Measurements from ENCODE around the gene FAM131C.

Gene FAM131C

GRCh38 chr1:16017461-16018303 lies 55.8 kb downstream of the FAM131C start, which contains the start of gene HSPB7:
Gene HSPB7, minus strand, starts transcription at chr1:16018043. Its CDS starts 80 bp downstream, at chr1:16017963.
- H2AFZ ChIP-seq (ENCODE audit: low read depth, low read length, severe bottlenecking): no peak within 1 kb of the TSS
- H3F3A ChIP-seq (ENCODE audit: insufficient read depth): no peaks in the 10 kb centered on the region

GRCh38 chr1:16017076-16017460 lies 56.4 kb downstream of the FAM131C start:
- Histone ChIP-seq H4K20me1 (ENCODE audit: low read depth, low read length) (no peaks in the 10 kb centered on the region), H3K9me2 (replicated peaks; ENCODE audit: insufficient read depth, low read length) (no peaks in the 10 kb centered on the region), H3K9ac (ENCODE audit: low read length) (no peak overlapping the region), H3K36me3 (ENCODE audit: low read length) (no peaks in the 10 kb centered on the region), H3K27me3 (ENCODE audit: low read length) (no peaks in the 10 kb centered on the region), H3K27ac (ENCODE audit: low read depth, low read length) (no peak overlapping the region), H3K4me3 (ENCODE audit: insufficient read depth, low read length, poor library complexity, severe bottlenecking) (no peak overlapping the region), H2AFZ (ENCODE audit: low read depth, low read length, severe bottlenecking) (no peak overlapping the region), H3F3A (ENCODE audit: insufficient read depth) (no peaks in the 10 kb centered on the region), H3K79me2 (ENCODE audit: insufficient read depth, low read length) (no peaks in the 10 kb centered on the region), H3K9me3 (ENCODE audit: insufficient read depth, low read length) (no peaks in the 10 kb centered on the region), H3K4me2 (ENCODE audit: low read depth, low read length, poor library complexity, severe bottlenecking) (no peak overlapping the region)
- no peak for TF ChIP-seq EZH2phosphoT487 (conservative IDR thresholded peaks at IDR 0.05; ENCODE audit: low read length)
- no peak for TF ChIP-seq CTCF (IDR thresholded peaks at IDR 0.05; ENCODE audit: insufficient read depth, low read length, poor library complexity, severe bottlenecking)

More at GRCh38 chr1:16017461-16018303, 55.8 kb downstream of the FAM131C start, which contains the start of gene HSPB7:
- Histone ChIP-seq H4K20me1 (ENCODE audit: low read depth, low read length) (no peaks in the 10 kb centered on the region), H3K9ac (ENCODE audit: low read length) (no peak within 1 kb of the TSS), H3K79me2 (ENCODE audit: insufficient read depth, low read length) (no peaks in the 10 kb centered on the region), H3K36me3 (ENCODE audit: low read length) (no peaks in the 10 kb centered on the region), H3K27me3 (ENCODE audit: low read length) (no peaks in the 10 kb centered on the region), H3K4me2 (ENCODE audit: low read depth, low read length, poor library complexity, severe bottlenecking) (no peak within 1 kb of the TSS), H3K27ac (ENCODE audit: low read depth, low read length) (no peak within 1 kb of the TSS), H3K9me3 (ENCODE audit: insufficient read depth, low read length) (no peaks in the 10 kb centered on the region), H3K4me3 (ENCODE audit: insufficient read depth, low read length, poor library complexity, severe bottlenecking) (no peak within 1 kb of the TSS), H3K9me2 (replicated peaks; ENCODE audit: insufficient read depth, low read length) (no peaks in the 10 kb centered on the region)
- no peak for TF ChIP-seq CTCF (IDR thresholded peaks at IDR 0.05; ENCODE audit: insufficient read depth, low read length, poor library complexity, severe bottlenecking)
- TF ChIP-seq EZH2phosphoT487 (conservative IDR thresholded peaks at IDR 0.05; ENCODE audit: low read length): no peak

- no peak overlapping the region for H3K9ac ChIP-seq (ENCODE audit: low read length)
- no peak overlapping the region for H2AFZ ChIP-seq (ENCODE audit: low read depth, low read length, severe bottlenecking)
- H3K9me3 ChIP-seq (ENCODE audit: insufficient read depth, low read length): no peaks in the 10 kb centered on the region
- H3K36me3 ChIP-seq (ENCODE audit: low read length): no peaks in the 10 kb centered on the region
- H3K27me3 ChIP-seq (ENCODE audit: low read length): no peaks in the 10 kb centered on the region
- no peak for TF ChIP-seq EZH2phosphoT487 (conservative IDR thresholded peaks at IDR 0.05; ENCODE audit: low read length)
- no peak for TF ChIP-seq CTCF (IDR thresholded peaks at IDR 0.05; ENCODE audit: insufficient read depth, low read length, poor library complexity, severe bottlenecking)
- H4K20me1 ChIP-seq (ENCODE audit: low read depth, low read length): no peaks in the 10 kb centered on the region
- H3K27ac ChIP-seq (ENCODE audit: low read depth, low read length): no peak overlapping the region
- H3F3A ChIP-seq (ENCODE audit: insufficient read depth): no peaks in the 10 kb centered on the region
- H3K79me2 ChIP-seq (ENCODE audit: insufficient read depth, low read length): no peaks in the 10 kb centered on the region
- H3K9me2 ChIP-seq (replicated peaks; ENCODE audit: insufficient read depth, low read length): no peaks in the 10 kb centered on the region
- no peak overlapping the region for H3K4me2 ChIP-seq (ENCODE audit: low read depth, low read length, poor library complexity, severe bottlenecking)
- H3K4me3 ChIP-seq (ENCODE audit: insufficient read depth, low read length, poor library complexity, severe bottlenecking): no peak overlapping the region
Observed at GRCh38 chr1:16015960-16016901, 57.2 kb downstream of the FAM131C start.
